ENCODE data around the gene WIPF3.

The WIPF3 gene
- long read RNA-seq, donor 1 = 0 reads
- long read RNA-seq, donor 2 = 0 reads
- long read RNA-seq, donor 3 = 0 reads
- long read RNA-seq, donor 4 = 0 reads
- long read RNA-seq, donor 5 = 0 reads
- long read RNA-seq, donor 6 = 0 reads
- long read RNA-seq, donor 7 = 0 reads
- long read RNA-seq, donor 8, partial matches to known transcripts = 7 of 7 reads
- long read RNA-seq, donor 8, other reads (novel, unspliced or antisense) = 0 of 7 reads

- DNase-seq = peak; percentile 72
These were observed at the start of gene WIPF3 for GRCh38 chr7:29806208-29806994. WIPF3 (plus strand) TSS chr7:29806508; CDS start chr7:29834725, 28,217 bp downstream.

DNA sequence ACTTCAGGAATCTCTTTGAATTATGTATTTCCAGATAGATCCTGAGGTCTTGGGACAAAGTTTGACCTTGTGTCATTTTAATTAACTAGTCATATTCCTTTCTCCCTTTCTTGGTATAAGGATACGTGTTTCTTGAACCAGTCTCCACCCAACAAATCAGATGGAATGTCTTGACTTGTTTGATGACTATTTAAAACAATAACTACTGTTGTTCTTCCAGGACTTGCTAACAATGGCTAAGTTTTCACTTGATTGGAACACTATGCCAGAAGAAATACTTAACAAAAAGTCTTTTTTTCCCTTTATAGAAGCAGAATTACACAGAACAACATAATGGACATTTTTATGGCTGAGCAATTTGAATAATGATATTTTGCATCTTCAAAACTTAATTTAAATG is 43.0 kb upstream of the WIPF3 start:
- DNase-seq = no peak

DNA sequence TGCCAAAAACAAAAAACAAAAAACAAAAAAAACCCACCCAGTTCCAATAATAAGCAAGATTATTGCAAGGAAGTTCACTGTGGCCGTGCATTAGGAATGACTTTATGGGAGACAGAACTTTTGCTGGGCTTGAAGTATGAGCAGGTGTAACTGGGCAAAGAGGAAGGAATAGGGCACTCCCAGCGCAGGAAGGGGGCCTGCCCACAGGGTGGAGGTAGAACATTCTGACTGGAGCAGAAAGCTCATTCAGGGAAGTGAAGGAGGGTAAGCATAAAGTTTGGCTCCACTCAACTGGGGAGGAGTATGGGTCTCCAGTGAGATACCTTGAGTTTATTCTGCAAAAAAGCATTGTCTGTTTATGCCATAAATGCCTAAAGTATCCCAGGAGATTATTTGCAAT is 42.1 kb upstream of the WIPF3 start:
- DNase-seq = no peak

- no peak for DNase-seq
These were observed 40.8 kb upstream of the WIPF3 start for GRCh38 chr7:29765490-29765889.

- DNase-seq = no peak
These were observed 35.9 kb upstream of the WIPF3 start for GRCh38 chr7:29770371-29770770.

GRCh38 chr7:29771081-29771816 is 35.1 kb upstream of the WIPF3 start:
- DNase-seq = no peak

DNA sequence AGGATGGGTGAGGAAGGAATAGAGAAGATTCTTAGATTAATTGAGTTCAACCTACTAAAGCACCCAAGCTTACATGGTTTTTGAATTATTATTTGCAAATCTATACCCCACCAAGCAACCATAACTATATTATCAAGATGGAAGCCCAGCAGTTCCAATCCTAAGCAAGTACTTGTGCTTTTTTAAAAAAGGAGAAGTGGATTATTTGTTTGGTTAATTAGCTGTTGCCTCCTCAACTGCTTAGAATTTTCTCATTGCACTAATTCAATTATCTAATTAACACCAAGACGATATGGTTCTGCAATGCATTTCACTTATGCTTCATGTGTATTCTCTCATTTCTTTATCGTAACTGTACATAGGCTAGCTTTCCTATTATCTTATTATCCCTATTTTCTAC is 27.3 kb upstream of the WIPF3 start:
- DNase-seq = no peak

GRCh38 chr7:29780346-29780745 is 26.0 kb upstream of the WIPF3 start:
- no peak for DNase-seq

GRCh38 chr7:29783671-29784070 is 22.6 kb upstream of the WIPF3 start:
- no peak for DNase-seq

DNA sequence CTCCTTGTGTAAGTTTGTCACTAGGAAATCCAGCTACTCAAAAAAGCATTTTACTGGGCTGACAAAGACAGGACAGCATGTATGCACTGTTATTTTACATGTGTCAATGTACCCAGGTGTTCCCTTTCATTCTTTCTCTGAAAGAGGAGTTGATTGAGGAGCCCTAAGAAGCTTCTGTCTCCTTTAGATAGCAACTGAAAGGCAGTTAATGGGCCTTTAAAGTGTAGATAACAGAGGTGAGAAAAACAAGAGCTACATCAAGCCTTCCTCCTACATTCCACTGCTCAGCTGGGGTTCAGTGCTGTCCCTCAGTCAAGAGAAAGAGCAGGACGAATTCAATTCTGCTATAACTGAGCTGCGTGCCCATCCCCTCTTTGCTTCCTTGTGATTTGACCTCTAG is 12.8 kb upstream of the WIPF3 start:
- DNase-seq = no peak

DNA sequence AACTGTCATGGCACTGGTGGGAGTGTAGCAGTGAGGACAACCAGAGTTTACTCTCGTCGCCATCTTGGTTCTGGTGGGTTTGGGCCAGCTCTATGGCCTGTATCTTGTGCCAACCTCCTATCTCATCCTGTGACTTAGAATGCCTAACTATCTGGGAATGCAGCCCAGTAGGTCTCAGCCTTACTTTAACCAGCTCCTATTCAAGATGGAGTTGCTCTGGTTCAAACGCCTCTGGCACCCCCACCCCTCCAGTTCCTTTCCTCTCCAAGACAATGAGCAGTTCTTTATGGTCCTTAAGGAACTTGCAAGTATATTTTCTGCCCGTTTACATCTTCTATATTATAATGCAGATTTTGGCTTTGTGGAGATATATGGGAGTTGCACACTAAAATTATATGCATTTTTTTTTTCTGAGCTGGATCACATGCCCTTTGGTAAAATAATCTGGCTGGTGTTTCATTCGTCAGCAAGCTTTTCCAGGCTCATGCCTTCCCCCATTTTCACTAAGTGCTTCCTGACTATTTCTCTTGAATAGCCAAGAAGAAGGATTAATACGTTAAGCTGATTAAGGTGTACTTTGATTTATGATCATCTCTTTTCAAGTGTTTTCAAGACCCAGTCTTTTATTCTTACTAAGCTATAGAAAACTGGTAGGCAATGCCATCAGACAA is 11.2 kb upstream of the WIPF3 start:
- DNase-seq = no peak

GRCh38 chr7:29795696-29796580 is 10.4 kb upstream of the WIPF3 start:
- no peak for DNase-seq

DNA sequence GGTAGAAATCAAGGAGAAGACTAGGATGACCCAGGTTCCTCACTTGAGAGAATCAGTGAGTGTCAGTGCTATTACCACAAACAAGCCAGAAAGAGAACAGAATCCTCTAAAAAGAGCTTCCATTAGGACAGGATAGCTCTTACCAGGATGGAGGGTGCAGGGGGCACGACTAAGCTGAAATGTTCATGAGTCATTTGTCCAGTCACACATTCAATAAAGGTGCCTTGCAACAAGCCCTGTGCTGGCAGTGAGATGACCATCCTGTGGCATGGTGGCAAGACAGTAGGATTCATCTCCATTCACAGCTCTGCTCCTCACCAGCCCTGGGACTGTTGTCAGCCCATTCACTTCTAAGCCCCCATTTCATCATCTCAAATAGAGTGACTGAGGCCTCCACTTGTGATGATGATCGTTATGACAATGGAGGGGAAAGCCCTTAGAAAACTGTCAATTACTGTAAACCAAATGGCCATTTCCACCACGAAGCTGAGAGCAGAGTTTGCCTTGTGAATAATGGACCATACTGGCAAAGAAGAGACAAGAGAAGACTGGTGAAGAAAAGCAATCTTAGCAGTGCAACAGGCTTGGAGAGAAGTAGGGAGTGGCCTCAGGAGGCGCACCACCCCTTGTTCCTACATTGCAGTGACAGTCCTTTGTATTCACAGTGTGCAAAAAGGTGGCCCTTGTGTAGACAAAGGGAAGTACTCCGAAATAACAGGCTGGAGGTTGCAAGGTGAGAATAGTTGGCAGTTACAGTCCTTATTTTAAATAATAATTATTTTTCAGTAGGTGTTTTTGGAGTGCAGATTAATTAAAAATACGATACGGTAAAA is 9.0 kb upstream of the WIPF3 start:
- no peak for DNase-seq

DNA sequence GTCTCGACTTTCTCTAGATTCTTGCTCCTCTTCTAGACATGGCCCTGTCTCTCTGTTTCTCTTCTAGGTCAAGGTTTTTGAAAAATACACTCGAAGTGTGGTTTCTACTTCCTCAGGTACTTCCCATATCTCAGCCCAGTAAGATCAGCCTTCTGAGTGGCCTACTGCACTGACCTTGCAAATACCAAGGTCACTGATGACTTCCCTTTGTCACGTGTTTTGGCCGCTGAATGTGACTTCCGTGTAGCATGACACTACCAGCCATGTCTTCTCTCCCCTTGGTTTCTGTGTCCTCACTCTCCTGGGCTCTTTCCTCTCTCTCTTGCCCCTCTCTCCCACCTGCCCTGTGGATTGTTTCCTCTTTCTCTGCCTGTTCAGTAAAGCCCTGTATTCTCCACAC is 7.9 kb upstream of the WIPF3 start:
- DNase-seq = no peak

GRCh38 chr7:29801929-29802328 is 4.4 kb upstream of the WIPF3 start:
- DNase-seq = no peak

GRCh38 chr7:29805031-29805430 is 1.3 kb upstream of the WIPF3 start:
- no peak for DNase-seq

GRCh38 chr7:29805886-29806207 is 461 bp upstream of the WIPF3 start:
- peak; percentile 51 for DNase-seq

DNA sequence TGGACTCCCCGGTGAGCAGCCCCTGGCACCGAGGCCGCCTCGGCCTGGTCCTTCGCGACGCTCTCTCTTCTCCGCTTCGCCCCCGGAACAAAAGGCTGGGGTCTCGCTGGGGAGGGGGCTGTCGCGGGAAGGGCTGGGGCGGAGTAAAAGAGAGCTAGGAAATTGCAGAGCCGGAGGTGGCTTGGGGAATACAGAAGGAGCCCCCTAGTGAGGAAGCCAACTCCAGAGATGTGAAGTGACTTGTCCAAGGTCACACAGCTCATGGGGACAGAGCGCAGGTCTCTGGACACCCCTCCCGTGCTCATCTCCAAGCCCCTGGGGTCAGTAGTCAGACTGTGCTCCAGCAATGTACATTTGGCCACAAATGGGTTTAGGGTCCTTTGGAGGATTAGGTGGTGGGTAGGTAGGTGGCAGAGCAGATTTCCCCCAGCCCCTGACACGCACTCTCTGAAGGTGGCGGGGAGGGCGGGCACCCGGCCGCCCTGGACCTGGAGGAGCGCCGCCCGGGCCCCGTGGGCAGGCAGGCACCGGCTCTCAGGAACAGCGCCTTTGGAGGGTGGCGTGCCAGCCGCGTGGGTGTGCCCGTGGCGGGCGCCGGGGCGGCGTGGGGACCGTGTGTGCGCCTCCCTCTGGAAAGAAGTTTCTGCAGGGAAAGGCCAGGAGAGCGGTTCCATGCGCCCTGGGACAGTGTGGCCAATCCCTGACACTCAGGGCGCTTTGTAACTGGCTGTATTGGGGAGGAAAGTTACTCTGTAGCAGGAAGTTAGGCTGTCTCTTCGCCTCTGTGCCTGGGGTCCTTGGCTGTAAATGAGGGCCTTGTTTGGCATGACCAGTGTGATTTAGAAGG is 910 bp downstream of the WIPF3 start:
- DNase-seq = peak; percentile 56

GRCh38 chr7:29808075-29808801 is 1.9 kb downstream of the WIPF3 start:
- no peak for DNase-seq
